H9 (cell line): ENCODE results near the gene ATG4B. TPM values are rescaled to one million over a fixed set of nuclear protein-coding genes. Genes with fewer than 3 reads are reported as not detected.
A peak's percentile ranks its signal among the peaks of the same experiment; 100 is the strongest.

Experiments
- DNase-seq: peaks from one replicate; pipeline ENCODE4 v3.0.0-alpha.2; 2017
- H2AFZ ChIP-seq: one replicate; pipeline ENCODE4 v1.6.1; 2013; ENCODE audit warnings: mild to moderate bottlenecking, low read length, control low read depth, moderate library complexity
- H2AK5ac ChIP-seq: 2 replicates; pipeline ENCODE4 v1.6.1; 2013; ENCODE audit warnings: low read length, control low read depth, mixed read lengths; ENCODE audit not compliant: insufficient read length
- H2BK120ac ChIP-seq: one replicate; pipeline ENCODE4 v1.6.1; 2013; ENCODE audit warnings: low read depth, mild to moderate bottlenecking, low read length, control low read depth, inconsistent platforms; ENCODE audit not compliant: poor library complexity, severe bottlenecking
- H2BK12ac ChIP-seq: 2 replicates; pipeline ENCODE4 v1.6.1; 2013; ENCODE audit warnings: low read length, control low read depth, mixed read lengths, low read depth; ENCODE audit not compliant: insufficient read length
- H2BK15ac ChIP-seq: 2 replicates; pipeline ENCODE4 v1.6.1; 2013; ENCODE audit warnings: low read depth, low read length, control low read depth
- H2BK20ac ChIP-seq: one replicate; pipeline ENCODE4 v1.6.1; 2013; ENCODE audit warnings: low read depth, mild to moderate bottlenecking, low read length, control low read depth, inconsistent platforms; ENCODE audit not compliant: poor library complexity, severe bottlenecking
- H2BK5ac ChIP-seq: 2 replicates; pipeline ENCODE4 v1.6.1; 2013; ENCODE audit warnings: low read length, control low read depth, mixed read lengths; ENCODE audit not compliant: insufficient read length
- H3K14ac ChIP-seq: 2 replicates; pipeline ENCODE4 v1.6.1; 2013; ENCODE audit warnings: low read length, control low read depth; ENCODE audit not compliant: insufficient read depth
- H3K18ac ChIP-seq: 2 replicates; pipeline ENCODE4 v1.6.1; 2013; ENCODE audit warnings: low read depth, mild to moderate bottlenecking, mixed read lengths, low read length, control low read depth; ENCODE audit not compliant: insufficient read length
- H3K23ac ChIP-seq: 2 replicates; pipeline ENCODE4 v1.6.1; 2013; ENCODE audit warnings: low read length, control low read depth, mixed read lengths, low read depth; ENCODE audit not compliant: insufficient read length
- H3K23me2 ChIP-seq: 2 replicates; pipeline ENCODE4 v1.6.1; 2013; ENCODE audit warnings: low read depth, mild to moderate bottlenecking, mixed read lengths, low read length, control low read depth; ENCODE audit not compliant: insufficient read length, poor library complexity, severe bottlenecking
- H3K27ac ChIP-seq: 2 replicates; pipeline ENCODE4 v1.5.1; 2013; ENCODE audit warnings: low read length, control low read depth, mixed read lengths, low read depth; ENCODE audit not compliant: insufficient read length
- H3K27me3 ChIP-seq: 2 replicates; pipeline ENCODE4 v1.6.1; 2013; ENCODE audit warnings: low read length, control low read depth, inconsistent platforms; ENCODE audit not compliant: insufficient read depth
- H3K4ac ChIP-seq: 2 replicates; pipeline ENCODE4 v1.6.1; 2013; ENCODE audit warnings: low read depth, mild to moderate bottlenecking, control low read depth, inconsistent platforms, low read length, moderate library complexity
- H3K4me1 ChIP-seq: 2 replicates; pipeline ENCODE4 v1.6.1; 2013; ENCODE audit warnings: low read length, control low read depth, inconsistent platforms; ENCODE audit not compliant: insufficient read depth
- H3K4me2 ChIP-seq: 2 replicates; pipeline ENCODE4 v1.6.1; 2013; ENCODE audit warnings: low read length, control low read depth, mixed read lengths; ENCODE audit not compliant: insufficient read length, insufficient read depth
- H3K56ac ChIP-seq: 2 replicates; pipeline ENCODE4 v1.6.1; 2013; ENCODE audit warnings: low read depth, mild to moderate bottlenecking, mixed read lengths, low read length, control low read depth; ENCODE audit not compliant: insufficient read length
- H3K79me1 ChIP-seq: 2 replicates; pipeline ENCODE4 v1.6.1; 2013; ENCODE audit warnings: low read depth, mild to moderate bottlenecking, moderate library complexity, low read length, control low read depth, inconsistent platforms; ENCODE audit not compliant: insufficient read depth, poor library complexity, severe bottlenecking
- H3K79me2 ChIP-seq: 2 replicates; pipeline ENCODE4 v1.6.1; 2013; ENCODE audit warnings: low read length, control low read depth, inconsistent platforms; ENCODE audit not compliant: insufficient read depth
- H3K9ac ChIP-seq: 2 replicates; pipeline ENCODE4 v1.6.1; 2013; ENCODE audit warnings: low read length, control low read depth, mixed read lengths; ENCODE audit not compliant: insufficient read length; ENCODE audit errors: extremely low read depth
- H3K9me3 ChIP-seq: one replicate; pipeline ENCODE4 v1.6.1; 2013; ENCODE audit warnings: low read depth, low read length, inconsistent platforms; ENCODE audit not compliant: control insufficient read depth
- H3T11ph ChIP-seq: one replicate; pipeline ENCODE4 v1.6.1; 2013; ENCODE audit warnings: mild to moderate bottlenecking, low read length, control low read depth, inconsistent platforms
- H4K20me1 ChIP-seq: one replicate; pipeline ENCODE4 v1.6.1; 2013; ENCODE audit not compliant: control insufficient read depth, insufficient read length, insufficient read depth
- H4K5ac ChIP-seq: 2 replicates; pipeline ENCODE4 v1.6.1; 2013; ENCODE audit warnings: low read depth, mild to moderate bottlenecking, mixed read lengths, low read length, control low read depth; ENCODE audit not compliant: insufficient read length
- H4K8ac ChIP-seq: replicated peaks from 2 replicates; pipeline ENCODE4 v1.6.1; 2013; ENCODE audit warnings: low read length, control low read depth, mixed read lengths, low read depth; ENCODE audit not compliant: insufficient read length
- H4K91ac ChIP-seq: 2 replicates; pipeline ENCODE4 v1.6.1; 2013; ENCODE audit warnings: low read depth, mild to moderate bottlenecking, moderate library complexity, mixed read lengths, low read length, control low read depth; ENCODE audit not compliant: insufficient read length
- H3K27ac Mint-ChIP-seq, 3 experiments: 2 replicates in 2 of 3; 3 replicates in 1 of 3; pipeline ENCODE4 v1.8.0; 2020 to 2021; ENCODE audit warnings: mixed read lengths in 3 of 3, mild to moderate bottlenecking in 1 of 3, moderate library complexity in 1 of 3
- H3K27me3 Mint-ChIP-seq: 2 replicates; pipeline ENCODE4 v1.8.0; 2021; ENCODE audit warnings: low read depth, mild to moderate bottlenecking, moderate library complexity, mixed read lengths
- H3K36me3 Mint-ChIP-seq, 3 experiments: 2 replicates in 2 of 3; 3 replicates in 1 of 3; pipeline ENCODE4 v1.8.0; 2020 to 2021; ENCODE audit warnings: low read depth in 3 of 3, mixed read lengths in 3 of 3; ENCODE audit not compliant: insufficient read depth in 1 of 3
- H3K4me1 Mint-ChIP-seq, 2 experiments: 2 replicates each; pipeline ENCODE4 v1.8.0; 2020; ENCODE audit warnings: mixed read lengths in 2 of 2
- H3K4me3 Mint-ChIP-seq, 2 experiments: 2 replicates in 1 of 2; 3 replicates in 1 of 2; pipeline ENCODE4 v1.8.0; 2020 to 2021; ENCODE audit warnings: mild to moderate bottlenecking in 2 of 2, mixed read lengths in 2 of 2, moderate library complexity in 1 of 2
- H3K9me3 Mint-ChIP-seq, 2 experiments: 2 replicates in 1 of 2; 3 replicates in 1 of 2; pipeline ENCODE4 v1.8.0; 2020; ENCODE audit warnings: mild to moderate bottlenecking in 2 of 2, mixed read lengths in 2 of 2, moderate library complexity in 1 of 2
- CTCF ChIP-seq: fragments of 200-600 bp; sonication (generic); conservative IDR thresholded peaks from 3 replicates; pipeline ENCODE4 v1.8.0; 2021; ENCODE audit warnings: antibody characterized with exemption, mild to moderate bottlenecking
- WGBS: extraction: QIAGEN DNeasy Blood & Tissue Kit; methylation state at CpG from one replicate; pipeline ENCODE4 v1.1.7; 2013; ENCODE audit warnings: missing lambda C conversion rate, low lambda C conversion rate, mixed read lengths; ENCODE audit not compliant: insufficient read length; ENCODE audit errors: extremely low coverage; 5-methylcytosine and 5-hydroxymethylcytosine counted together
- total RNA-seq: library from RNA; stranded (reverse); gene quantifications from 2 replicates; pipeline ENCODE4 v1.2.1, GENCODE V29; 2021

The ATG4B gene
- total RNA-seq, 1 experiment from 2014 or later, result 105 TPM

- Histone ChIP-seq H3K79me1 (peaks cover 8% of the 10 kb centered on the region), H3K9ac (no peak overlapping the region), H3K18ac (no peak overlapping the region), H4K5ac (no peak overlapping the region), H2BK12ac (no peak overlapping the region), H3T11ph (no peak overlapping the region), H4K20me1 (no peaks in the 10 kb centered on the region), H3K27me3 (no peaks in the 10 kb centered on the region), H3K23me2 (no peaks in the 10 kb centered on the region), H3K4me1 (peaks cover 4% of the 10 kb centered on the region; the same call in 1 of the 2 replicates), H4K8ac (no peak overlapping the region), H4K91ac (no peak overlapping the region), H2BK120ac (no peak overlapping the region), H3K4me2 (peak overlapping the region; percentile 21), H2AK5ac (no peak overlapping the region), H3K4ac (no peak overlapping the region), H3K79me2 (peaks cover 19% of the 10 kb centered on the region; the same call in 1 of the 2 replicates), H3K56ac (no peak overlapping the region), H3K27ac (no peak overlapping the region), H2BK15ac (no peak overlapping the region), H2BK20ac (no peak overlapping the region), H2BK5ac (no peak overlapping the region), H3K14ac (no peak overlapping the region; the same call in 1 of the 2 replicates), H2AFZ (no peak overlapping the region), H3K23ac (no peak overlapping the region), H3K9me3 (no peaks in the 10 kb centered on the region)
- Mint-ChIP-seq H3K9me3 (no peaks in the 10 kb centered on the region), H3K36me3 (peaks cover 20 to 37% (median 31%) of the 10 kb centered on the region in 3 experiments), H3K4me1 (peaks cover 17 to 26% of the 10 kb centered on the region in 2 experiments), H3K4me3 (no peak overlapping the region), H3K27me3 (no peaks in the 10 kb centered on the region), H3K27ac (peak overlapping the region in 2 of 3 experiments; percentile 22 to 68; a peak in 1 of 7 replicates)
- no peak for DNase-seq
- no peak for TF ChIP-seq CTCF
- WGBS, result no CpG with 5 or more reads among the region's 6 CpGs
These were observed 12.4 kb downstream of the ATG4B start for GRCh38 chr2:241649927-241650326.
